ENCODE measurements around the gene MEIS2. TPM values are rescaled to one million over a fixed set of nuclear protein-coding genes. Genes with fewer than 3 reads are reported as not detected.

Gene MEIS2
- polyA plus RNA-seq, 1 donor from 2014 or later, result 825 TPM

DNA sequence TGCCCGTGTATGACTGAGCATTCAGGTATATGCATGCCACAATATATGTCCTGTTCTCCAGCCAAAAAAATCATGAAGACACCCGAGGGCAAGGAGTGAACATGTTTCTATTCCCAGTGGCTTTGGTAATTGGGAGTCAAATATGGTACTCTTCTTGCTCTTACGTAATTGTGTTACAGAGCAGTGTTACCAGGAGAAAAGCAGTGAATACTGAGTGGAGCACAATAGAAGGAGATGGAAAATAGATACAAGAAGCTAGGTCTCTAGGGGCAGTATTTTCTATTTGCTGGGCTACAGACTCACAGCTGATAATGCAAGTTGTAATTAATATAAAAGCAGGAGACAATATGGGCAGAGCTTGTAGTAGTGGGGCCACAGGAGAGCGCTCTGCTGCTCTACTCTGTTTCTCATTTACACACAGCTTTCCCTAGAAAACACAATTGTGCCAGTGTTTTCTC, 13.2 kb downstream of the MEIS2 start:
- H4K20me1 ChIP-seq (ENCODE audit: insufficient read depth), result peaks cover 60% of the 10 kb centered on the region
- TF ChIP-seq POLR2AphosphoS5 (IDR thresholded peaks at IDR 0.05) (peak; percentile 59), MXI1 (conservative IDR thresholded peaks at IDR 0.05; ENCODE audit: poor library complexity, severe bottlenecking) (peak; percentile 1), SMC3 (conservative IDR thresholded peaks at IDR 0.05; ENCODE audit: poor library complexity) (no peak), EP300 (conservative IDR thresholded peaks at IDR 0.05; ENCODE audit: poor library complexity, severe bottlenecking) (no peak), RAD21 (conservative IDR thresholded peaks at IDR 0.05) (no peak), TAF1 (IDR thresholded peaks at IDR 0.05; ENCODE audit: low read depth) (no peak), EZH2 (IDR thresholded peaks at IDR 0.05; ENCODE audit: borderline replicate concordance, insufficient read depth, low read length, poor library complexity, severe bottlenecking) (no peak)
- TF ChIP-seq, protein P1, sequence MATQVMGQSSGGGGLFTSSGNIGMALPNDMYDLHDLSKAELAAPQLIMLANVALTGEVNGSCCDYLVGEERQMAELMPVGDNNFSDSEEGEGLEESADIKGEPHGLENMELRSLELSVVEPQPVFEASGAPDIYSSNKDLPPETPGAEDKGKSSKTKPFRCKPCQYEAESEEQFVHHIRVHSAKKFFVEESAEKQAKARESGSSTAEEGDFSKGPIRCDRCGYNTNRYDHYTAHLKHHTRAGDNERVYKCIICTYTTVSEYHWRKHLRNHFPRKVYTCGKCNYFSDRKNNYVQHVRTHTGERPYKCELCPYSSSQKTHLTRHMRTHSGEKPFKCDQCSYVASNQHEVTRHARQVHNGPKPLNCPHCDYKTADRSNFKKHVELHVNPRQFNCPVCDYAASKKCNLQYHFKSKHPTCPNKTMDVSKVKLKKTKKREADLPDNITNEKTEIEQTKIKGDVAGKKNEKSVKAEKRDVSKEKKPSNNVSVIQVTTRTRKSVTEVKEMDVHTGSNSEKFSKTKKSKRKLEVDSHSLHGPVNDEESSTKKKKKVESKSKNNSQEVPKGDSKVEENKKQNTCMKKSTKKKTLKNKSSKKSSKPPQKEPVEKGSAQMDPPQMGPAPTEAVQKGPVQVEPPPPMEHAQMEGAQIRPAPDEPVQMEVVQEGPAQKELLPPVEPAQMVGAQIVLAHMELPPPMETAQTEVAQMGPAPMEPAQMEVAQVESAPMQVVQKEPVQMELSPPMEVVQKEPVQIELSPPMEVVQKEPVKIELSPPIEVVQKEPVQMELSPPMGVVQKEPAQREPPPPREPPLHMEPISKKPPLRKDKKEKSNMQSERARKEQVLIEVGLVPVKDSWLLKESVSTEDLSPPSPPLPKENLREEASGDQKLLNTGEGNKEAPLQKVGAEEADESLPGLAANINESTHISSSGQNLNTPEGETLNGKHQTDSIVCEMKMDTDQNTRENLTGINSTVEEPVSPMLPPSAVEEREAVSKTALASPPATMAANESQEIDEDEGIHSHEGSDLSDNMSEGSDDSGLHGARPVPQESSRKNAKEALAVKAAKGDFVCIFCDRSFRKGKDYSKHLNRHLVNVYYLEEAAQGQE (IDR thresholded peaks at IDR 0.05; ENCODE audit: borderline replicate concordance), result peak; percentile 82
- TF ChIP-seq, protein P2, sequence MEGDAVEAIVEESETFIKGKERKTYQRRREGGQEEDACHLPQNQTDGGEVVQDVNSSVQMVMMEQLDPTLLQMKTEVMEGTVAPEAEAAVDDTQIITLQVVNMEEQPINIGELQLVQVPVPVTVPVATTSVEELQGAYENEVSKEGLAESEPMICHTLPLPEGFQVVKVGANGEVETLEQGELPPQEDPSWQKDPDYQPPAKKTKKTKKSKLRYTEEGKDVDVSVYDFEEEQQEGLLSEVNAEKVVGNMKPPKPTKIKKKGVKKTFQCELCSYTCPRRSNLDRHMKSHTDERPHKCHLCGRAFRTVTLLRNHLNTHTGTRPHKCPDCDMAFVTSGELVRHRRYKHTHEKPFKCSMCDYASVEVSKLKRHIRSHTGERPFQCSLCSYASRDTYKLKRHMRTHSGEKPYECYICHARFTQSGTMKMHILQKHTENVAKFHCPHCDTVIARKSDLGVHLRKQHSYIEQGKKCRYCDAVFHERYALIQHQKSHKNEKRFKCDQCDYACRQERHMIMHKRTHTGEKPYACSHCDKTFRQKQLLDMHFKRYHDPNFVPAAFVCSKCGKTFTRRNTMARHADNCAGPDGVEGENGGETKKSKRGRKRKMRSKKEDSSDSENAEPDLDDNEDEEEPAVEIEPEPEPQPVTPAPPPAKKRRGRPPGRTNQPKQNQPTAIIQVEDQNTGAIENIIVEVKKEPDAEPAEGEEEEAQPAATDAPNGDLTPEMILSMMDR (IDR thresholded peaks at IDR 0.05; ENCODE audit: poor library complexity, severe bottlenecking), result no peak
- peaks cover 17% of the 10 kb centered on the region for H3F3A ChIP-seq (ENCODE audit: insufficient read depth, low read length, poor library complexity, severe bottlenecking)
- H3K27ac ChIP-seq (ENCODE audit: low read length), result peak overlapping the region; percentile 99
- no peaks in the 10 kb centered on the region for H3K9me3 ChIP-seq (ENCODE audit: low read length)
- H3K4me2 ChIP-seq (ENCODE audit: low read length), result peak overlapping the region; percentile 97
- H3K36me3 ChIP-seq (ENCODE audit: insufficient read depth, low read length), result peaks cover 17% of the 10 kb centered on the region
- peak overlapping the region; percentile 100 for H3K9ac ChIP-seq (ENCODE audit: low read length)
- H3K9me2 ChIP-seq (ENCODE audit: insufficient read depth, low read length), result no peaks in the 10 kb centered on the region
- H3K27me3 ChIP-seq (ENCODE audit: insufficient read depth, low read depth, low read length), result no peaks in the 10 kb centered on the region
- H3K79me2 ChIP-seq (replicated peaks; ENCODE audit: insufficient read depth, low read length), result peaks cover 100% of the 10 kb centered on the region
- no peak overlapping the region for H2AFZ ChIP-seq (ENCODE audit: low read depth, low read length)
- peak overlapping the region; percentile 93 for H3K4me3 ChIP-seq (ENCODE audit: low read length)

DNA sequence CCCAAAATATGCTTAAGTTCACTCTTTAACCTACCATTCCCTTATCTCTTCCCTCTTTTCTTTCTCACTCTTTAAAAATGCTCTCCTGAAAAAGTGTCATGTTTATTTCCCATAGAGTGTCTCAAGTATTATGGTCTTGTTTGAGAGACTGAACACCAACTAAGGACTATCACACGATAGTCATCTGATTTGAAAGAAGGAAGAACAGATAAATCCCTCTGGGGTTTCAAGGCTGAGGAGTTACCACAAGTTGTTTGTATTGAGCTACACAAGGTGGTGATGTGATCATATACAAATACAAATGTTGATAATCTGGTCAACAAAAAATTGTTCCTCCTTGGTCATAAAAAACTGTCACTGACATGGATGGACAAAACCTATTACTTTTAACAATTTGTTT, 13.8 kb downstream of the MEIS2 start:
- Histone ChIP-seq H3K27ac (ENCODE audit: low read length) (peak overlapping the region; percentile 99), H3K4me3 (ENCODE audit: low read length) (peak overlapping the region; percentile 93), H3K36me3 (ENCODE audit: insufficient read depth, low read length) (peaks cover 17% of the 10 kb centered on the region), H3K79me2 (replicated peaks; ENCODE audit: insufficient read depth, low read length) (peaks cover 100% of the 10 kb centered on the region), H3K9me3 (ENCODE audit: low read length) (no peaks in the 10 kb centered on the region), H3K9ac (ENCODE audit: low read length) (peak overlapping the region; percentile 100), H3K9me2 (ENCODE audit: insufficient read depth, low read length) (no peaks in the 10 kb centered on the region), H3F3A (ENCODE audit: insufficient read depth, low read length, poor library complexity, severe bottlenecking) (peaks cover 16% of the 10 kb centered on the region), H2AFZ (ENCODE audit: low read depth, low read length) (no peak overlapping the region), H3K4me2 (ENCODE audit: low read length) (peak overlapping the region; percentile 97), H3K27me3 (ENCODE audit: insufficient read depth, low read depth, low read length) (no peaks in the 10 kb centered on the region), H4K20me1 (ENCODE audit: insufficient read depth) (peaks cover 66% of the 10 kb centered on the region)
- TF ChIP-seq MXI1 (conservative IDR thresholded peaks at IDR 0.05; ENCODE audit: poor library complexity, severe bottlenecking) (no peak), EP300 (conservative IDR thresholded peaks at IDR 0.05; ENCODE audit: poor library complexity, severe bottlenecking) (no peak), SMC3 (conservative IDR thresholded peaks at IDR 0.05; ENCODE audit: poor library complexity) (no peak), POLR2AphosphoS5 (IDR thresholded peaks at IDR 0.05) (no peak), EZH2 (IDR thresholded peaks at IDR 0.05; ENCODE audit: borderline replicate concordance, insufficient read depth, low read length, poor library complexity, severe bottlenecking) (no peak)
- TF ChIP-seq, protein P2 (IDR thresholded peaks at IDR 0.05; ENCODE audit: poor library complexity, severe bottlenecking), result no peak
